IMR-90 (cell line): ENCODE results near the gene ATP10A. TPM values are rescaled to one million over a fixed set of nuclear protein-coding genes. Genes with fewer than 3 reads are reported as not detected.

ENCODE experiments used
- ATAC-seq: fragments of 200-7000 bp; cut with Tn5 transposase; 2 replicates; pipeline ENCODE4 v1.9.1; 2020; ENCODE audit warnings: low read depth, mild to moderate bottlenecking, moderate library complexity
- BruUV-seq: library from RNA; stranded (reverse); fragments of 400-500 nt; replicated peaks from 2 replicates; lab custom pipeline; 2021; lab: Mats Ljungman, UMichigan
- CTCF ChIA-PET: fragments of 300-600 bp; formaldehyde crosslinking; extraction: SDS; loops from one replicate; lab custom pipeline; 2021; ENCODE audit warnings: antibody characterized with exemption; lab: Yijun Ruan, JAX
- POLR2A ChIA-PET: fragments of 300-600 bp; sonication (Branson Sonifier 250); formaldehyde crosslinking; loops from one replicate; lab custom pipeline; 2022; ENCODE audit warnings: antibody characterized with exemption; ENCODE audit not compliant: unreplicated experiment; lab: Charles Lee
- DNase-seq: peaks from one replicate; pipeline ENCODE4 v3.0.0; 2013
- H2AFZ ChIP-seq: replicated peaks from 2 replicates; pipeline ENCODE3; 2013; ENCODE audit warnings: low read length, mild to moderate bottlenecking; ENCODE audit not compliant: poor library complexity
- H2AK5ac ChIP-seq: 2 replicates; pipeline ENCODE4 v1.6.1; 2013; ENCODE audit warnings: low read depth, low read length, inconsistent platforms
- H2AK9ac ChIP-seq: replicated peaks from 2 replicates; pipeline ENCODE3; 2013; ENCODE audit warnings: mild to moderate bottlenecking, low read depth, low read length, moderate library complexity; ENCODE audit not compliant: poor library complexity
- H2BK120ac ChIP-seq: 2 replicates; pipeline ENCODE4 v1.6.1; 2013; ENCODE audit warnings: low read depth, low read length, inconsistent platforms
- H2BK15ac ChIP-seq: 3 replicates; pipeline ENCODE4 v1.6.1; 2013; ENCODE audit warnings: low read depth, low read length, inconsistent platforms
- H2BK20ac ChIP-seq: 2 replicates; pipeline ENCODE4 v1.6.1; 2013; ENCODE audit warnings: low read depth, mild to moderate bottlenecking, inconsistent platforms, low read length, moderate library complexity
- H2BK5ac ChIP-seq: 2 replicates; pipeline ENCODE4 v1.6.1; 2013; ENCODE audit warnings: mild to moderate bottlenecking, low read depth, low read length, inconsistent platforms; ENCODE audit not compliant: poor library complexity, severe bottlenecking
- H3K14ac ChIP-seq: replicated peaks from 2 replicates; pipeline ENCODE4 v1.6.1; 2013; ENCODE audit warnings: low read depth, low read length, inconsistent platforms
- H3K18ac ChIP-seq: 2 replicates; pipeline ENCODE4 v1.6.1; 2013; ENCODE audit warnings: low read depth, low read length, control low read depth
- H3K23ac ChIP-seq: 2 replicates; pipeline ENCODE4 v1.6.1; 2013; ENCODE audit warnings: low read depth, low read length, inconsistent platforms
- H3K27ac ChIP-seq: 2 replicates; pipeline ENCODE4 v1.5.1; 2013; ENCODE audit warnings: mild to moderate bottlenecking, control low read depth, low read length; ENCODE audit not compliant: insufficient read depth
- H3K27me3 ChIP-seq: 2 replicates; pipeline ENCODE4 v1.6.1; 2013; ENCODE audit warnings: low read length; ENCODE audit not compliant: control insufficient read depth, insufficient read depth
- H3K36me3 ChIP-seq: 2 replicates; pipeline ENCODE4 v1.6.1; 2013; ENCODE audit warnings: low read length, mixed read lengths; ENCODE audit not compliant: control insufficient read depth, insufficient read depth
- H3K4ac ChIP-seq: 2 replicates; pipeline ENCODE4 v1.6.1; 2013; ENCODE audit warnings: low read depth, low read length, inconsistent platforms
- H3K4me1 ChIP-seq: 2 replicates; pipeline ENCODE4 v1.6.1; 2013; ENCODE audit warnings: low read length, mixed read lengths; ENCODE audit not compliant: control insufficient read depth, insufficient read depth
- H3K4me2 ChIP-seq: 2 replicates; pipeline ENCODE4 v1.6.1; 2013; ENCODE audit warnings: low read depth, mild to moderate bottlenecking, control low read depth, low read length, moderate library complexity
- H3K4me3 ChIP-seq: 2 replicates; pipeline ENCODE4 v1.5.1; 2013; ENCODE audit warnings: low read depth, mild to moderate bottlenecking, control low read depth, low read length, moderate library complexity; ENCODE audit not compliant: insufficient read depth
- H3K56ac ChIP-seq: 2 replicates; pipeline ENCODE4 v1.6.1; 2013; ENCODE audit warnings: low read length, inconsistent platforms; ENCODE audit not compliant: insufficient read depth; ENCODE audit errors: extremely low read depth
- H3K79me1 ChIP-seq, 2 experiments: 2 replicates each; pipeline ENCODE4 v1.6.1; 2013; ENCODE audit warnings: low read length in 2 of 2, inconsistent platforms in 1 of 2, low read depth in 1 of 2
- H3K9ac ChIP-seq: 2 replicates; pipeline ENCODE4 v1.6.1; 2013; ENCODE audit warnings: low read depth, low read length, control low read depth
- H3K9me1 ChIP-seq: 2 replicates; pipeline ENCODE4 v1.6.1; 2013; ENCODE audit warnings: low read length, inconsistent platforms; ENCODE audit not compliant: insufficient read depth
- H3K9me3 ChIP-seq: 2 replicates; pipeline ENCODE4 v1.6.1; 2013; ENCODE audit warnings: low read length; ENCODE audit not compliant: control insufficient read depth, insufficient read depth
- H4K20me1 ChIP-seq: 2 replicates; pipeline ENCODE4 v1.6.1; 2013; ENCODE audit warnings: low read length, inconsistent platforms; ENCODE audit not compliant: insufficient read depth
- H4K5ac ChIP-seq: 2 replicates; pipeline ENCODE4 v1.6.1; 2013; ENCODE audit warnings: mild to moderate bottlenecking, low read depth, low read length, control low read depth
- H4K8ac ChIP-seq, 2 experiments: 2 replicates each; pipeline ENCODE4 v1.6.1; 2013; ENCODE audit warnings: low read depth in 2 of 2, low read length in 2 of 2, control low read depth in 1 of 2, inconsistent platforms in 1 of 2
- H4K91ac ChIP-seq: 2 replicates; pipeline ENCODE4 v1.6.1; 2013; ENCODE audit warnings: low read depth, low read length, inconsistent platforms; ENCODE audit not compliant: insufficient read depth
- ELK1 ChIP-seq: fragments of 150-350 bp; IDR thresholded peaks from 2 replicates; pipeline ENCODE4 v1.6.1; 2016; ENCODE audit warnings: low read depth, mild to moderate bottlenecking, low read length, moderate library complexity, borderline replicate concordance
- POLR2A ChIP-seq: IDR thresholded peaks from 2 replicates; pipeline ENCODE4 v1.6.1; 2012; ENCODE audit warnings: mild to moderate bottlenecking, low read depth, low read length
- RAD21 ChIP-seq: IDR thresholded peaks from 2 replicates; pipeline ENCODE4 v1.6.1; 2012; ENCODE audit warnings: low read length, improper control_type of control experiment
- RCOR1 ChIP-seq: IDR thresholded peaks from 2 replicates; pipeline ENCODE4 v1.6.1; 2012; ENCODE audit warnings: mild to moderate bottlenecking, low read length, improper control_type of control experiment; ENCODE audit not compliant: insufficient replicate concordance
- RFX5 ChIP-seq: IDR thresholded peaks from 2 replicates; pipeline ENCODE4 v1.8.0; 2012; ENCODE audit warnings: low read depth, mild to moderate bottlenecking, low read length, moderate library complexity
- SMC3 ChIP-seq: fragments of 150-350 bp; IDR thresholded peaks from 2 replicates; pipeline ENCODE4 v1.6.1; 2016; ENCODE audit warnings: low read depth, mild to moderate bottlenecking, antibody characterized with exemption, low read length, moderate library complexity
- WGBS, 2 experiments: methylation state at CpG; one replicate each; pipeline versions ENCODE4 v1.1.5 to v1.1.7; 2013; ENCODE audit warnings: missing lambda C conversion rate in 2 of 2; ENCODE audit not compliant: insufficient read length in 1 of 2; ENCODE audit errors: extremely low coverage in 2 of 2; 5-methylcytosine and 5-hydroxymethylcytosine counted together
- dilution Hi-C: fragments of 300-500 bp; cut with HindIII; formaldehyde crosslinking; loops from one replicate; pipeline ENCODE4 v1.14.3; 2018; ENCODE audit warnings: low sequenced_read_pairs; ENCODE audit not compliant: unreplicated experiment
- in situ Hi-C: fragments of 300-500 bp; cut with MboI; formaldehyde crosslinking; loops from 3 replicates; pipeline ENCODE4 v1.14.3; 2019; ENCODE audit warnings: low sequenced_read_pairs, inconsistent platforms, mixed read lengths
- intact Hi-C: fragments of 100-400 bp; cut with micrococcal nuclease; formaldehyde crosslinking; loops from 2 replicates; pipeline ENCODE4 v1.10.0; 2022
- polyA plus RNA-seq, 3 experiments: library from polyadenylated mRNA; depleted of rRNA; stranded (reverse); fragments of >200 nt; gene quantifications; 2 replicates each; pipeline ENCODE4 v1.2.3, GENCODE V29; 2012; ENCODE audit warnings: low replicate concordance in 1 of 3
- total RNA-seq: library from RNA; depleted of rRNA; stranded (reverse); fragments of >200 nt; gene quantifications from 2 replicates; pipeline ENCODE4 v1.2.3, GENCODE V29; 2012

ATP10A gene
- total and polyA plus RNA-seq, 2 of the 4 experiments (the other 2 are of a cell fraction) = 13.8 to 16.0 TPM

- no peak for ATAC-seq
- no peaks in the 10 kb centered on the region for H3K79me1 ChIP-seq
- dilution Hi-C loops = no loop called here
Observed at GRCh38 chr15:25677719-25678499, 185.2 kb downstream of the ATP10A start.

More at GRCh38 chr15:25677719-25678499, 185.2 kb downstream of the ATP10A start:
- Histone ChIP-seq H3K27ac (no peak overlapping the region), H3K9ac (no peak overlapping the region), H3K36me3 (peaks cover 14% of the 10 kb centered on the region; the same call in 1 of the 2 replicates), H3K27me3 (no peaks in the 10 kb centered on the region), H2AFZ (no peak overlapping the region), H3K56ac (no peak overlapping the region), H3K9me3 (no peaks in the 10 kb centered on the region), H3K9me1 (0 out of 2 replicates have a peak, but pooled peaks cover 2% of the 10 kb centered on the region), H3K4ac (no peak overlapping the region), H2BK20ac (no peak overlapping the region), H4K91ac (no peak overlapping the region), H3K18ac (no peak overlapping the region), H2BK120ac (no peak overlapping the region), H2BK5ac (no peak overlapping the region), H2AK5ac (no peak overlapping the region), H2BK15ac (no peak overlapping the region), H3K14ac (no peak overlapping the region), H3K4me3 (no peak overlapping the region), H2AK9ac (no peak overlapping the region), H4K20me1 (no peaks in the 10 kb centered on the region), H4K5ac (no peak overlapping the region), H3K4me1 (no peaks in the 10 kb centered on the region), H4K8ac (no peak overlapping the region), H3K4me2 (no peak overlapping the region), H3K23ac (no peak overlapping the region)
- TF ChIP-seq SMC3 (no peak), RFX5 (no peak), RCOR1 (no peak), ELK1 (no peak), RAD21 (no peak), POLR2A (no peak)
- 80% methylated on average over 1 of the region's 9 CpGs; no CpG with 5 or more reads in 1 of the 2 experiments for WGBS, 2 experiments
- intact Hi-C loops = no loop called here
- in situ Hi-C loops = no loop called here
- CTCF ChIA-PET = no interaction called here
- no TSS peak for BruUV-seq
- no peak for DNase-seq
- POLR2A ChIA-PET = no interaction called here
